ENCODE results near the gene MAP3K4.
"Not testable (repeated sequence)": the region's sequence is repeated elsewhere in the genome, so short reads cannot be mapped to it uniquely, and the experiment has no call there.

Gene MAP3K4

DNA sequence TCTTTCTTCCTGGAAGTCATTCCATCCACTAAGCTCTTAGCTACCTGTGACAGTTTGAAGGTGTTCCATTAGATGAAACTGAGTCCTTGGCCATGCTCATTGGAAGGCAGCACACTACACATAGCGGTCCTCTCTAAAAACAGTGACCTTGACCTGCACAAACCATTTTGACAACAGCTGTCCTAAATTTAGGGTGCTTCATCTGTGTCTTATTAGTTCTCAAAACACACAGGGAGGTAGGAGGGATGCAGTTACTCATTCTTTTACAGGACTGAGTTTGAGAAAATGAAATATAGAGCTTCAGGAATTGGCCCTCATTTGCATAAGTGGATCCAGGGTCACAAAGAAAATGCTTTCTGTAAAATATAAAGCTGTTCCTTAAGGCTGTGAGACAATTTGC is 20.4 kb upstream of the MAP3K4 start:
- DNase-seq: no peak

DNA sequence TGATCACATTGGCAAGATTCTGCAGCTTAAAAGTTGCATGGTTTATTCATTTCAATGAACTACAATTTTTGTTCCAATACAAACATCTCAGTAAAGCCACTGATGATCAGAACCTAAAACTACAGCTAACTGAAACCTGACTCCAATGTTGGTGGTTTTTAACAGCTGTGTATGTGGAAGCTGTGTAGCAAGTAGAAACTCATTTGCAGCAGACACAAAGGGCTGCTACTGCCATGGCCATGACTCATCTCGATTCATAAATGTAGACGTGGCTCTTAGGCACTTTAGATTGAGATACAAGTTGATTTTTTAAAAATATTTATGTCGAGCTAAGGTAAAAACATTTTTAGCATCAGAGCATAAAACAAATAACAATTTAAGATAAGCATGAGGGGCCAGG is 19.5 kb upstream of the MAP3K4 start:
- DNase-seq: no peak

GRCh38 chr6:160972594-160972993 is 19.0 kb upstream of the MAP3K4 start:
- DNase-seq: not testable (repeated sequence)

DNA sequence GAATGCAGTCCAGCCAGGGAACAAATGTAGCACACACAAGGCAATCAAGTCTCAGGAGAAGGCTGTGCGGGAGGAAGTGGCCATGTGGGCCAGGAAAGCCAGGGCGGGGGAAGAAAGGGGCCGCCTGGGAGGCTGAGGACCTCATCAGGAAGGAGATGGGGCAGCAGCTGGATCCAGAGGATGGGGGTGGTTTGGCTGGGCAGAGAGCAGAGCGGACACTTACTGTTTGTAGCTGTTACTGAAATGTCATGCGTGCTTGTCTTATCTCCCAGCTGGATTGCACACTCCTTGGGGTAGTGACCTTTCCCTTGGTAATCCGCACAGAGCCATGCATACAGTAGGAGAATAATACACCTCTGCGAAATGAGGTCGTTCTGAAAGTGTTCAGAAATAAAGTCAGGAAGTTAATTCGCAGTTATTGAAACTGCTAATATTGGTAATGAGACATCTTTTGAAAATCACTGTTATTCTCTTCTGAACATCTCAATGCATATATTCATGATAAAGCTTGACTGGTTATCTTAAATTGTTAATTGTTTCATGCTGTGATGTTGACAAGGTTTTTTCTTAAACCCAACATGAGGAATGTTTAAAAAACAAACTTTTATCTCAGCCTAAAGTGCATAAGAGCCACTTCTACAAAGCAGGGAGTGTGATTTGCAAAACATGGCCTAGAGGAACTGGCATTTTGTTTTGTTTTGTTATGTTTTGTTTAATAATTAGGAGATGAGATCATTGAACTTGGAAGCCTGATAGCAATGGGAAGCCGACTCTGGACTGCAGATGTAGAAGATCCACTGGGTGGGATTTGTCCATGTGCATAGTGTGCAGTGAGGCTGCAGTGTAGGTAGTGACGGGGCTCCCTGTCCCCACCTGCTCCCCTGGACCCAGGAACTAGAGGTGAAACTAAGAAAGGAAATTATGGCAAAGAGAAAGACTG is 18.0 kb upstream of the MAP3K4 start:
- no peak for DNase-seq

DNA sequence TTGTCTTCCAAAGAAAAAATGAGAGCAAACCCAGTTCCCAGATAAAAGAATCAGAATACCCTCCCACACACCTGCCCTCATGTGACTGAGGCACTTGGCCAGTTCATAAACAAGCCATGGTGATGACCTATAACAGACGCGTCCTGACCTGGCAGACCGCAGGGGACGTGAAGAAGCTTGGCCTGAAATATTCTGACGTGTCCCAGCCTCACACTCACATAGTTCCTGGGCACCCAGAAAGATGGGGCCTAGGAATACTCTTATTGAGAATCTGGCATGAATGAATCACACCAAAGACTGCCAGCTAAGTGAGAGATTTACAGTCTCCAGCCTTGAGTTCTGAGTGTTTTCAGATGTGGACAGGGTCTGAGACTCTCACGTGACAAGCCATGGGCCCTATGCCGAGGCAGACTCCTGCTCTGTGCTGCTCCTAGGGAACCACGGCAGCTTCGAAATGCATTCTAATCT is 17.2 kb upstream of the MAP3K4 start:
- no peak for DNase-seq

- no peak for DNase-seq
Observed at GRCh38 chr6:160975162-160975561, 16.4 kb upstream of the MAP3K4 start.

DNA sequence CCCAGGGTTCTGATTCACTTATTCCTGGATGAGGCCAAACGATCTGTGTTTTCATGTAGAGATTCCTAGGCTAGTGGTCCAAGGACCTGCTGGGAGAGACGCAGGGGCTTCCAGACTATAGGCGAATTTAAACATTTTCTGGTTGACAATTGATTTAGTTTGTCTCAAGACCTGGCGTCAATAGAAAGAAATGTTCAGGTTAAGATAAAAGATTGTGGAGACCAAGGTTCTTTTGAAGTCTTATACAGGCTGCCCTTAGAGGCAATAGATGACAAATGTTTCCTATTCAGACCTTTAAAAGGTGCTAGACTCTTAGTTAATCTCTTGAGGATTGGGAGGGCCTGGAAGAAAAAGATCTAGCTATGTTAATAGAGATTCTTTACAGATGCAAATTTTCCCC is 15.6 kb upstream of the MAP3K4 start:
- DNase-seq: not testable (repeated sequence)

DNA sequence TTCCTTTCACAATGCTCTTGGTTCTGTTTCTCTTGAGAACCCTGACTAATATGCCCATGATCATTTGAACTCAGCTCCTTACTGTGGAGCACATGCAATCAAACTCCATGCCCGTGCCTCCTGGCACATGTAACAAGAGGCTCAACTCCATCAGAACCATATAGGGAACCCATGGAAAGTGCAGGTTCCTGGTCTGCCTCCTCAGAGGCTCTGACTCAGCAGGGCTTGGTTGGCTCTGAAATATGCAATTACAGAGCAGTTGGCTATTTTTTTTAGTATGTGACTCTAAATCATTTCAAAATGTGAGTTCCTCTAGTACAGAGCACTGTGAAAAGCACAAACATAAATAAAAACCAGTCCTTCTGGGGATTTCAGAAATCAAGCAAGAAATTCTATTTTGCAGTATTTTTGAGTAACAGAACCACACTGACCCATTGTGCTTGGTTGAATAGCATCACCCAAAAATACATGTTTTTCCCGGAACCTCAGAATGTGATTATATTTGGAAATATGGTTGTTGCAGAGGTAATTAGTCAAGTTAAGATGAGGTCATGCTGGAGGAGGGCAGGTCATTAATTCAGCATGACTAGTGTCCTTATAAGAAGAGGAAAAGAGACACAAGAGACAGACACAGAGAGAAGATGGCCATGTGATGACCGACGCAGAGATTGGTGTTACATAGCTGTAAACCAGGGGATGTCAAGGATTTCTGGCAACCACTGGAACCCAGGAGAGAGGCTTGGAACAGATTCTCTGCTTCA is 13.2 kb upstream of the MAP3K4 start:
- DNase-seq: no peak

GRCh38 chr6:160979061-160979708 is 12.4 kb upstream of the MAP3K4 start:
- no peak for DNase-seq

DNA sequence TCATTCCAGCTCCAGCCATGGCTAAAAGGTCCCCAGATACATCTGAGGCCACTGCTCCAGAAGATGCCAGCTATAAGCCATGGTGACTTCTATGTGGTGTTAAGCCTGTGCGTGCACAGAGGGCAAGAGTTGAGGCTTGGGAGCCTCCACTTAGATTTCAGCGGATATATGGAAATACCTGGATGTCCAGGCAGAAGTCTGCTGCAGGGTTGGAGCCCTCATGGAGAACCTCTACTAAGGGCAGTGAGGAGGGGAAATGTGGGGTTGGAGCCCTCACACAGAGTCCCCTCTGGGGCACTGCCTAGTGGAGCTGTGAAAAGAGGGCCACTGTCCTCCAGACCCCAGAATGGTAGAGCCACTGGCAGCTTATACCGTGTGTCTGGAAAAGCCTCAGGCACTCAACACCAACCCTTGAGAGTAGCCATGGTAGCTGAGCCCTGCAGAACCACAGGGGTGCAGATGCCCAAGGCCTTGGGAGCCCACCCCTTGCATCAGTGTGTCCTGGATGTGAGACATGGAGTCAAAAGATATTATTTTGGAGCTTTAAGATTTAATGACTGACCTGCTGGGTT is 8.1 kb upstream of the MAP3K4 start:
- DNase-seq: not testable (repeated sequence)

- no peak for DNase-seq
Observed at GRCh38 chr6:160986851-160987250, 4.7 kb upstream of the MAP3K4 start.

- DNase-seq: no peak
Observed at GRCh38 chr6:160987265-160987664, 4.3 kb upstream of the MAP3K4 start.

DNA sequence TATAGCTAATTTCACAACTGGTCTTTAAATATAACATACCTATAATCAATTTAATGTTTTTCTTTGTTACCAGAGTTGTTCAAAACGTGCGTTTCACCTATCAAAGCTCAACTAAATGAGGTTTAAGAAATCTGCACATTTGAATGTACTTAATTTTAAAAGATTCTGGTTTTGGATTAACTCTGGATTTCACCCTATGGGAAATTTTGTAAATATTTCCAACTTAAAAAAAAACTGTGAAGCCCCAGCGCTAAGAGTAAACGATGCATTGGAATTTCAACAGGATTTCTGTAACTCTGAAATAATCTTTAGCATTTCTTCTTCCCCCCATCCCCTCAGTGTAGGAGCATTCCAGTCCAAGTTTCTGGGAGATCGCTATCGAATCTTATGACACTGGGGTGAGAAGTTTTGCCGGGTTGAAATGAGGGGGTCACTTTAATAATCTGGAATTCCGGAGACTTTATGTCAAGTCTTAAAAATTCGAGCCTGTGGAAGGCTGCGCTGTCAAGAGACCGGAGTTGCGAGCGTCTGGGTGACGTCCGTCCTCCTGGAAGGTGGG is 643 bp upstream of the MAP3K4 start:
- DNase-seq: no peak

DNA sequence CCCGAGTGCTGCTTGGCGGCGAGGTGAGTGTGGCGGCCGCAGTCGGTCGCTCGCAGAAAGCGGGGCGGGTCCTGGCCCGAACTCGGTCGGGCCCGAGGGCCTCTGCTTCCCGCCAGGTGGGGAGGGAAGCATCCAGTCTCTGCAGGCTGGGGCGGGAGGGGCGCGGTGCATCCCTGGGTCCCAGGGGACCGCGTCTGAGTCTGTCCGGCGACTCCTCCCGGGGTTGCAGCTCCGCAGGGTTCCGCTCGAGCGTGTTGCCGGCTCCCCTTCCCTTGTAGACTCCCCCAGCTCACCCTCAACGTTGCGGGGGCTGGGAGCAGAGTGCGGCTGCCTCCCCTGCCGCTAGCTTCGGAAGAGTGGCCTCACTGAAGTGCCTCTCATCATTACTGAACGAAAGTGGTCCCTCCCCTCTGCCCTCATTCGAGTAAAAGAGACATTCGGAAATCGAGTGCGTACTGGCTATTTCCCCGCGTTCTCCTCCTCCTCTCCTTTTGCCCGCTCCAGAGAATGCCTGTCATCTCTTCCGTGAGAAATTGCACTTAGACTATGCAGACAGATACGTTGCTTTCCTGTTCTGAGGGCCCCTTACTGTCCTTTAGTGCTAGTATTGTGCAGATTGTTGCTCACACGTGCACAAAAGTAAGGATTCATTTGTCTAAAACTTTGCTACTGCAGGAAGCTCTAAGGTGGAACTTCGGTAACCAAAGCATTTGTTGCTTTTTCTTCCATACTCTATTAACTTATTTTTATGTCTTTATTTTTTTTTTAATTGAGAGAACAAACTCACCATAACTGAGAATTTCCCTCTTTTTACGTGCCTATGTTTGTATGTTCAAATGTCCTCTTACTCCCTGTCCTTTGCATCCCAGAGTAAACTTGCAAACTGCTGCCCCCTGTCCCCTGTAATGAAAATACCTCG is 751 bp downstream of the MAP3K4 start:
- peak; percentile 58 for DNase-seq

DNA sequence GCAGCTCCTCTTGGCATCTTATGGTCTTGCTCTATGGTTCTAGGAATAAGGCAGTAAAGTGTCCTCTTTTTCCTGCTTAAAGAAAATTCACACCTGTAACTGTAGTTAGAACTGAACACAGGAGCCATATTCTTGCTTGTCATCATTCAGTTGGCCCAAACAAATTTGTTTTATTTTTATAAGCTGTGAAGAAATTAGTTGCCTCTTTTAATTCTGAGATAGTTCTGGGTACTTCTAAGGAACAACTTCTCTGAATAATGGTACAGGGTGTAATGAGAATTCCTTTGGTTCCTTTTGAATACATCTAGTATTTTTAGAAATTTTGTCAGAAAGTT is 1.4 kb downstream of the MAP3K4 start:
- no peak for DNase-seq

- no peak for DNase-seq
Observed at GRCh38 chr6:160995271-160995670, 3.7 kb downstream of the MAP3K4 start.

- no peak for DNase-seq
Observed at GRCh38 chr6:160996131-160996601, 4.6 kb downstream of the MAP3K4 start.

DNA sequence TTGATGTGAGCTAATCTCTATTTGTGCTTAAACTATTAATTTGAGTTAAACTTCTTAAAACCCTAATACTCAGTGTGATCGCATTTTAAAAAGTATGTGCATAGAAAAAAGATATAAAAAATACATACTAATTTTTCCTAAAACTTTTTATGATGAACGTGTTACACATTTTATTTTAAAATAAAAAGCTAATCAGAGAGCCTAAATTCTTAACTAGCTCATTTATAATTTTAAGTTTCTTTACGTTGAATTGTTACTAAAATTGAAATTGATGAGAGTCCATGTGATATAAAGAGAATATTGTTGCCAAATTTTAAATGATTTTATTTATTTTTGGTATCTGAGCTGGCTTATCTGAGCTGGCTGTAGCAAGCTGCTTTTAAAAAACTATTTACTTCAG is 6.6 kb downstream of the MAP3K4 start:
- DNase-seq: no peak

DNA sequence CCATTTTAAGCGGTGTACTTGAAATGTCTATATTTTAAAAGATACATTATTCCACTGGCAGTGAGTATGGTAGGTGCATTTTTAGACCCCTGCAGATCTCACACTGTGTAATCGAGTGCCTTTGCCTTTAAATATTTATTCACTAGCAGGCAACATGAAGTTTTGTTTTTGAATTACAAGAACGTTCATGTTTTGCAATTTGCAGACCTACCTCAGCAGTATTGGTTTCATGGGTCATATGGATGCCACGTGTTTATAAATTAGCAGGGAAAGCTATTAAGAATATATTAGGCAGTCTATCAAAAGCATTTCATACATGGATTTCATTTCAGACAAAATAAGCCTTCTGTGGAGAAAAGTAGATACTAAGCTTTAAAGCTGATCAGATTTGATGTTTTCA is 7.2 kb downstream of the MAP3K4 start:
- DNase-seq: no peak

GRCh38 chr6:160999516-160999915 is 7.9 kb downstream of the MAP3K4 start:
- DNase-seq: no peak

DNA sequence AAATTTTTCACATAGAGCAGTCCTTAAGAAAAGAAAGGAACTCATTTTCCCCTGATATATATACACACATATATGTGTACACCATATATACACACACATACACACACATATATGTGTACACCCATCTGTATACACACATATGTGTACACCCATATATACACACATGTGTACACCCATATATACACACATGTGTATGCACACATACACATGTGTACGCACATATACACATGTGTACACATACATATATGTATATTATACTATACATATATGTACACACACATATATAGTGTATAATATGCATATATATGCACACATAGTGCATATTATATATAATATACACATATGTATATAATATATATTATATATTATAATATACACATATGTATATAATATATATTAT is 9.1 kb downstream of the MAP3K4 start:
- no peak for DNase-seq

DNA sequence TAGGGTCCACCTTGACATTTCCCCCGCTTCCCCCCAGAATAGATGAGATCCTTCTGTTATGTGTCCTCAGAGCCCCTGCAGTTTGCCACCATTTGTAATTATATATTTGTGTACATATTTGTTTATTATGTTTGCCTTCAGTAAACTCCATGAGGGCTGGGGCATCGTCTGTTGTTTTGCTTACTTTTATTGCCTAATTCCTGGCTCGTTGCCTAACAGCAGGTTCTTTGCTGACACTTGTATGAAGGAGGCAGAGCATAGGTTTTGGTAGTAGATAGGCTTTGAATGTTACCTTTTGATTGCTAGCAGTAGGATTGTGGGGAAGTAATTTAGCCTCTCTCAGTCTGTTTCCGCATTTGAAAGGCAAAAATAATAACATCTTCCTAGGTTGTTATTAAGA is 9.9 kb downstream of the MAP3K4 start:
- no peak for DNase-seq
